K562 (cell line): Measurements from ENCODE around the gene GOLT1A.

ENCODE experiments used
- KLF1 ChIP-seq: fragments of 450-650 bp; IDR thresholded peaks from 2 replicates; pipeline ENCODE4 v1.6.1; 2016; ENCODE audit warnings: missing genetic modification characterization, missing compliant biosample characterization
- MEF2A ChIP-seq: IDR thresholded peaks from 2 replicates; pipeline ENCODE4 v1.6.1; 2011; ENCODE audit warnings: low read depth, mild to moderate bottlenecking, low read length, moderate library complexity; ENCODE audit not compliant: control insufficient read depth
- POLR2A ChIP-seq: fragments of 450-650 bp; conservative IDR thresholded peaks from 2 replicates; pipeline ENCODE4 v1.6.1; 2016
- POLR2AphosphoS5 ChIP-seq: IDR thresholded peaks from 2 replicates; pipeline ENCODE4 v1.6.1; 2011; ENCODE audit warnings: mild to moderate bottlenecking, low read depth, low read length, moderate library complexity; ENCODE audit not compliant: control insufficient read depth, insufficient read depth
- TF ChIP-seq, protein P1 (sequence below): sonication (generic); formaldehyde crosslinking; IDR thresholded peaks from 2 replicates; pipeline ENCODE4 v1.8.0; 2022; ENCODE audit warnings: missing genetic modification reagents, mild to moderate bottlenecking, borderline replicate concordance
- TF ChIP-seq, protein P2 (sequence below), 3 experiments: IDR thresholded peaks in 2 of 3; conservative IDR thresholded peaks in 1 of 3; 2 replicates each; pipeline ENCODE4 v1.5.1; 2011 to 2012; ENCODE audit warnings: low read length in 3 of 3, mild to moderate bottlenecking in 3 of 3, control low read depth in 2 of 3, improper control_type of control experiment in 1 of 3, inconsistent platforms in 1 of 3, low read depth in 1 of 3, mixed read lengths in 1 of 3, moderate library complexity in 1 of 3; ENCODE audit not compliant: insufficient read depth in 2 of 3

DNA sequence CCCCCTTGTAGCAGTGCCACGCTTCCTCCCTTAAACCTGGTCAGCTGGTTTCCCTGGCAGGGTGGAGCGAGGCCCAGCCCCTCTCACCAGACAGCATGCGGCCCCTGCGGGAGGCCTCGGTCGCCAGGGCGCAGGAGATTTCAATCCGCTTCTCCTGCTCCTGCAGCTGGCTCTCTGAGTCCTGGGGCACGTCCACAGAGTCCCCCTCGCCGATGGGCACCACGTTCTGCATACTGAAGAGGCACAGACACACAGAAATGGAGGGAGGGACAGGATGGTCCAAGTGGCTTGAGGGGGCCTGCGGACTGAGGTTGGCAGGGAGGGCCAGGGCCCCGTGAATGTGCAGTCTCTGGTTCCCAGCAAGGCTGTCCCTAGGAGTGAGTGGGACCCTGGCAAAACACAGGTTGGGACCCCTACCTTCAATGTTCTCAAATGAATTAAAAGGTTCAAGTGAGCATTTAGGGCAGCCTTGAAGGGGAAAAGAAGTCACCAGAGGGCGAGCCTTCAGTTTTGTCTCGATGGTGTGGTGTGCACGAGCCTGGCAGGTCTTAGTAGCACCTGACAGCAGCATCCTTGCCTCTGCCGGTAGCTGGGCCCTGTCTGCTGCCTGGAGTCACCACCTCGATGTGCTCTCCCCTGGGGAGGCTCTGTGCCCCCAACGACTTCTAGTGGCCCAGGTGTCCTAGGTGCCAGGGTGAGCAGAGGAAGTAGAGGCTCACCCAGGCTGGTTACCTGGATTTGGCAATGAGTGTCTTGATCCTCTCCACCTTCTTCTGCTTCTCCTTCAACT, 14.4 kb upstream of the GOLT1A start:
- TF ChIP-seq, protein P1, sequence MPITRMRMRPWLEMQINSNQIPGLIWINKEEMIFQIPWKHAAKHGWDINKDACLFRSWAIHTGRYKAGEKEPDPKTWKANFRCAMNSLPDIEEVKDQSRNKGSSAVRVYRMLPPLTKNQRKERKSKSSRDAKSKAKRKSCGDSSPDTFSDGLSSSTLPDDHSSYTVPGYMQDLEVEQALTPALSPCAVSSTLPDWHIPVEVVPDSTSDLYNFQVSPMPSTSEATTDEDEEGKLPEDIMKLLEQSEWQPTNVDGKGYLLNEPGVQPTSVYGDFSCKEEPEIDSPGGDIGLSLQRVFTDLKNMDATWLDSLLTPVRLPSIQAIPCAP (CRISPR knock-in tag) = no peak
- TF ChIP-seq MEF2A (no peak), KLF1 (tag) (no peak), POLR2A (no peak), POLR2AphosphoS5 (no peak)
- TF ChIP-seq, protein P2, sequence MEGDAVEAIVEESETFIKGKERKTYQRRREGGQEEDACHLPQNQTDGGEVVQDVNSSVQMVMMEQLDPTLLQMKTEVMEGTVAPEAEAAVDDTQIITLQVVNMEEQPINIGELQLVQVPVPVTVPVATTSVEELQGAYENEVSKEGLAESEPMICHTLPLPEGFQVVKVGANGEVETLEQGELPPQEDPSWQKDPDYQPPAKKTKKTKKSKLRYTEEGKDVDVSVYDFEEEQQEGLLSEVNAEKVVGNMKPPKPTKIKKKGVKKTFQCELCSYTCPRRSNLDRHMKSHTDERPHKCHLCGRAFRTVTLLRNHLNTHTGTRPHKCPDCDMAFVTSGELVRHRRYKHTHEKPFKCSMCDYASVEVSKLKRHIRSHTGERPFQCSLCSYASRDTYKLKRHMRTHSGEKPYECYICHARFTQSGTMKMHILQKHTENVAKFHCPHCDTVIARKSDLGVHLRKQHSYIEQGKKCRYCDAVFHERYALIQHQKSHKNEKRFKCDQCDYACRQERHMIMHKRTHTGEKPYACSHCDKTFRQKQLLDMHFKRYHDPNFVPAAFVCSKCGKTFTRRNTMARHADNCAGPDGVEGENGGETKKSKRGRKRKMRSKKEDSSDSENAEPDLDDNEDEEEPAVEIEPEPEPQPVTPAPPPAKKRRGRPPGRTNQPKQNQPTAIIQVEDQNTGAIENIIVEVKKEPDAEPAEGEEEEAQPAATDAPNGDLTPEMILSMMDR (IDR thresholded peaks at IDR 0.05 in 2 of 3, conservative IDR thresholded peaks at IDR 0.05 in 1 of 3; ENCODE audit: insufficient read depth in 2 of 3, low read depth in 1 of 3, low read length in 3 of 3) = no peak
